Stimulated activated CD4-positive, alpha-beta T cell treated with anti-CD3 and anti-CD28 coated beads, Interleukin-1b, Interleukin-23, amount 100 ng/mL, for 1 hour (primary cell): Measurements from ENCODE around the gene COL17A1.

ENCODE experiments used
- DNase-seq, 2 donors: peaks; one replicate each; pipeline ENCODE4 v3.0.0-alpha.2; 2020; ENCODE audit warnings: low read depth in 2 of 2

Gene COL17A1

DNA sequence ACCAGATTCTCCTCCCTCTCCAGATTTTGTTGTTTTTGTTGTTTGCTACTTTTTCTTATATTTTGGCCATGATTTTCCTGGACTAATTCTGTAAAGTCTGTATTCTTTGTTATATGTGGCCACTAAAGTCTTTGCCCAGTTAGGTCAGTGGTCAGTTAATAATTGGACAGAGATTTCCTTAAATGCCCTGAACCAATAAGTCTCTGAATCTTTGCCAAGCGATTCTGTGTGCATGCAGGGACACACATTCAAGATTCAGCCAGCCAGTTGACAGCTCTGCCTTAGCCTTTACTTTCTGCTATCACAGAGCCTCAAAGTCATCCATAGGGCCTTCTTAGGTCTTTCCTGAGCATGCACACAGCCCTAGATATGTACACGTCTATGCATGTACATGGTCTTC, 11.0 kb upstream of the COL17A1 start:
- no peak for DNase-seq

DNA sequence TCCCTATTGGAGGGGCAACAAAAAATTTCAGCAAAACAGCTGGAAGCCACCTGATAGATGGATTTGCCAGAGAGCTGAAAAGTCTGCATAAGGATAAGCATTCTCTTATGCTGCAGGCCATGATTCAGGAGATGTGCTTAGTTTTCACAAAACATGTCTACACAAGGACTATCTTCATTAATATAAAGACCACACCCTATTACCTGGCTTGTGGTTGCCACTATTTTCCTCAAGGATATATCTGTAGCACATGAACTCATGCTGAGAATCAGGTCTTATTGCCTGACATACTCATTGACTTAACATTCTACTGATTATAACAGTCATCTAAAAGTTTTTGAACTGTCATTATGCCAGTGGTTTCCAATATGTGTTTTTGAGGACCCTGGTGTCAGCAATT, 7.1 kb upstream of the COL17A1 start:
- DNase-seq: no peak

DNA sequence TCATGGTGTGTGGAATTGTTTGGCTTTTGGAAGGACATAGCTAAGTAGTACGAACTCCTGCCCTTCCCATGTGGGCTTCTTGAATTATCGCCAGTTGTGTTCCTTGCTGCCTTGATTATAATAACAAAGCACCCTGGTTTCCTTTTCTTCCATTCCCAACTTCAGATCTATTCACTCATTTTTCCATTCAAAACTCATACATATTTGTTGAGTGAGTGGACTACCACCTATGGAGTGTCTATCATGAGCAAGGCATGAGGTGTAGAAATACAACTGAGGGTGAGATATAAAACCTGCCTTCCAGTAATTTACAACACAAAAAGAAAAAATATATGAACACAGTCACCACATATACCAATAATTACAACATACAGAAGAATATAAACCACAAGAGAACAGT, 4.9 kb upstream of the COL17A1 start:
- DNase-seq: no peak

DNA sequence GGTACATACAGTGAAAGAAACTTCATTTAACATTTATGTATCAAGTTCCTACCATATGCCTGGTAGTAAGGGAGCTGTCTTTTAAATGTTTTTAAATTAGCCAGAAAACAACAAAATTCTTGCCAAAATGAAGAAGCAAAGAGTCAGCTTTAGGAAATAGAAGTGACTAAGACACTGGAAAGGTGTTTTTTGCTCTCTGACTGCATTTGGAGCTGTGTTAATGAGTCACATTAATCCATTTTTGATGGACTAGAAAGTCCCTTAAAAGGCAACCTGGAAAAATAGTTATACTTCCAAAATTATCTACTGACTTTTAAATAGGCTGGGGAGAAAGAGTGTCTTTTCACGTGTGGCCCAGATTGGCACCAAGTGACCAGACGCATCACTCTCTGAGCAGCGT, 3.9 kb upstream of the COL17A1 start:
- DNase-seq: no peak

DNA sequence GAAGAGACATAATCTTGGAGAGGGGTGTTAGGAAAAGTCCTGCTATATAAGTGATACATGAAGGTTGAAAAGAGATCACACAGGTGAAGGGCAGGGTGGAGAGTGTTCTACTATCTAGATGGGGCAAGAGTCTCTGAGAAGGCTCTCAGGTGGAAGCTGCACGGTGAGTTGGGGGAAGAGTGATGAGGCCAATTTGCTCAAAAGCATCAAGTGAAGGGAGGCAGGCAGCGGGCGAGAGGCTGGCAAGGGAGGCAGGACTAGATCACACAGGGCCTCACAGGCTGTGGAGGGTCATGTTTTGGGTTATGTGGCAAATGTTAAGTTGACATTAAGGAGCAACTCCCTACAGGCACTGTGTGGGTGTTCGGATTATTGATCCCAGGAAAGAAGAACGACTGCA, 2.6 kb upstream of the COL17A1 start:
- DNase-seq: no peak

DNA sequence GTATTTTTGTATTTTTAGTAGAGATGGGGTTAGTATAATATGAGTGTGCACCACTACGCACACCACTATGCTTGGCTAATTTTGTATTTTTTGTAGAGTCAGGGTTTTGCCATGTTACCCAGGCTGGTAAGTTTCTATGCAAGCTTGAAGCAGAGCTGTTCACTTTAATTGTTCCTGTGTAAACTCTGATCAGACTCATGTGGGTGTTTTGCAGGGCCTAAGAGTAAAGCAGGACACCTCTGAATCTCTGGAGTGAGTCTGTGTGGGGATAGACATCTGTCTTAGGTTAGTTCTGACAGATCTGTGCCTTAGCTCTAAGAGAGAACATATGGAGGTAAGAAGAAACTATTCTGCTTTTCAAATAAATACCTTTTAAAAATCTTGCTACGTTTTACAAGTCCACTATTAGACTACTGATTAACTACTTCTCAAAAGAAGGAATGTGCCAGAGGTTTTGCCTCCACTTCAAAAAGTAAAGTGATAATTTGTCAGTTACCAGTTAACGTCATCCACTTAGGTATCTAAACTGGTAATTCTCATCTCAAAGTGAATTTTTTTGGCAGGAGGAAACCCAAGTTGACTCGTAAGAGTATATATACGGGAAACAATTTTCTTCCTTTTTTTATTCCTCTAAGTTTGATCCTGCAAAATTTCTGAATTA, 1.1 kb downstream of the COL17A1 start:
- DNase-seq: no peak

DNA sequence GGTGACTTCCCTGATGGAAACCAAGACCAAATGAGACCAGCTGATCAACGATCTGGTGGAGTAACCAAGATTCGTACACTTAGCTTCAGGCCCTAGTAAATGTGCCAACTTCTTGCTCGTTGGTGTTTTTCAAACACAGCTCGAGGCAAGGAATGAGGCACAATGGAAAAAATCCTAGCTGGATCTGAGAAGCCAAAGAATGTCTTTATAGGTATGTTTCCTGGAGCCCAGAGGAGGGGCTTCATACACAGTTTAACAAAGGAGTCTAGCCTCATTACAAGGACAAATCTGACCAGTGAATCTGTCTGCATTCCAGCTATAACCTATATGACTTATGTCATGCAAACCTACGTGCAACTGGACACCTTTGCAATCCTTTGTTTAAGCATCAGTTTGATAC, 3.7 kb downstream of the COL17A1 start:
- no peak for DNase-seq

DNA sequence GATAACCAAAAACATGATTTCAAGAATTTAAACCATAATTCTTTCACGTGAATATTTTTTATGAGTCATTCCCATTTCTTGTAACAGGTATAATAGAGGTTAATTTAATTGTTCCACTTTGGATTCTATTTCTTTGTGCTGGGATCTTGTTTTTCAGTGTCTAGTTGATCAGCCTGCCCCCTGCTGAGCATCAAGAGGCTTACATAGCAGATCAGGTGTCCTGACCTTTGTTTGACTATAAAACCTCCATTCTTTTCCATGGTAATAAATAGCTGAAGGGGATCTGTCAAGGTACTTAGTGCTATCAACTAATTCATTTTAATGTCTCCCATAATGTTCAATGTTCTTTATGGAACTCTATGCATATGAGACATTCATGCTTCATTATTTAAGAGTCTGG, 4.9 kb downstream of the COL17A1 start:
- no peak for DNase-seq

DNA sequence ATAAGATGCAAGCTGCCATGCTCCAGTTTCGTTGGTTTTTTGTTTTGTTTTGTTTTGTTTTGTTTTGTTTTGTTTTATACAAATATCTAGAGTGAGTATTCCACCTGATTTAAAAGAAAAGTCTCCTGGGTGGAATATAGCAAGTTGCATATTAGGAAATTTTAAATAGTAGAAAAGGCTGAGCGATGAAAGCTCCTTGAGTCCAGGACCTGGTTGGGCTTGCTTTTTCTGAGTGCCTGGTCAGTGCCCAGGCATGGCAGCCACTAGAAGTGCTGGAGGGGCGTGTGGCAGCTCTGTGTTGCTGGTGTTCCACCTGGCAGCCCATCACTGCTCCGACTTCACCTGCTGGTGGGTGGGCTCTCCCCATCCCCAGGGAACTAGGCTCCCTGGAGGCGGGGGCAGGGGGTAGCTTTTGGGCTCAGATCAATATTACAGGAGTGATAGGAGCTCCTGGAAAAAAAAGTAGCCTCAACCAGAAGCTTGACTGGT, 8.0 kb downstream of the COL17A1 start:
- no peak for DNase-seq

DNA sequence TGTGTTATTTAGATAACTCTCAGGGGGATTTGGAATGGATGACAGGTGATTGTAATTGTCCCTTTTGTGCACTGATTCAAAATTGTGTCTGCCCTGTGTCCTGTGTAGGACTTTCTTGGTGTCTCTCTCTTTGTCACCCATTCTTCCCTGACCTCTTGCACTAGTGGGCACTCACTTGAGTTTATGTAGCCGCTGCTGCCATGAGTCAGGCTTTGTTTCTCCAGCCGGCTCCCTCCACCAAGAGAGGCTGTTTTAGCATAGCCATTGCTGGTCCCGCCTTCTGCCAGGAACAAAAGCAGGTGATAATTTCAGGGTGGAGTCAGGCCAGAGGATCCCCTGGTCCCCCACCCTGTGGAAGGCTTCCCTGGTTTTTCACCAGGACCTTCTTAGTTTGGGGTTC, 8.4 kb downstream of the COL17A1 start:
- DNase-seq: no peak

DNA sequence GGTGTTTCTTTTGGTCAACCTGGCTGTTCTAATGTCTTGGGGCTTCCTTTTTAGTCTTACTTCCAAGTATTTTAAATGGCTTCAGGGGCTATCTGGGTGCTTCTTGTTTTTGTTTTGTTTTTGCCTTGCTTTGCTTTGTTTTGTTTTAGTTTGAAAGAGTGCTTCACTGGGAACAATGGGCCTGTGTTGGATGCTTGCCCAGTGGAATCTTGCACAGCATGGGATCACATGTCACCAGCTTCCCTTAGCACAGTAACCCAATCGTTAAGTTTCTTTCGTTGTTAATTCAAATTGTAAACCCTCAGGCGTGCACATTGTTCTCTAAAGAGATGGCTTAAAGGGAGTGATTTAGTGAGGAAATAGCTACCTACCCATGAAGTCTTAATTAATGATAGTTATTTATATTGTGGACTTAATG, 8.9 kb downstream of the COL17A1 start:
- DNase-seq: no peak

DNA sequence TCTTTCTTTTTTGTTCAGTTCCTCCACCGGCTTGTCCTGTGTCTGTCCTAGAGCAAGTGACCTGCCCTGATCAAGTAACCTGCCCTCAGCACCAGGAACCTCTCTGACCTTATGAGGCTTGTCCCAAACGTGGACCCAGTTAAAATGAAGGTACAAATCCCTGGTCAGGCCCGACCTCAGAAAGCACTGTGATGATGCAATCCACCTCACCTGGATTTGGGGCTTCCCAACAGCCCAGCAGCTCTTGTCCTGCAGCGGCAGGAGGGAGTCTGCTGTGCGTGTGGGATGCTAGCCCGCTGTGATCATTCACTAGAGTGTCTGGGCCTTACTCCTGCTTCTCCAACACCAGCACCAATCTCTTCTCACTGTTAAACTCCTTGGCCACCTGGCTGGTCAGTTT, 11.2 kb downstream of the COL17A1 start:
- no peak for DNase-seq

DNA sequence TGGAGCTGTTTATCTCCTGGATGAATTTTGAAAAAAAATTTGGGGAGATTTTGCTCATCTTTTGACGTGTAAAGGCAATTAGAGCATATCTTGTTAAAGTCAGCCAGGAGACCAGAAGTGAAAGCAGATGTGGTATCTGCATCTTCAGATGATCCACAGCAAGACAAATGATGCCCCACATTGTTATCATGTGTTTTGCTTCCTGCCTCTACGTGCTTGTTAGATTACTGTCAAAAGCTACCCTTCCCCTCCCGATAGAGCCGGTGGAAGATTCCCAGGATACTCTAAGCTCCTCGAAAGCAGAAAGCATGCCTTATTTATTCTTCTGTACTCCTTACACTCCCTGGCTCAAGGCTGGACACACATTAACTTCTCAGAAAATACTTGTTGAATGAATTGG, 12.9 kb downstream of the COL17A1 start:
- no peak for DNase-seq

DNA sequence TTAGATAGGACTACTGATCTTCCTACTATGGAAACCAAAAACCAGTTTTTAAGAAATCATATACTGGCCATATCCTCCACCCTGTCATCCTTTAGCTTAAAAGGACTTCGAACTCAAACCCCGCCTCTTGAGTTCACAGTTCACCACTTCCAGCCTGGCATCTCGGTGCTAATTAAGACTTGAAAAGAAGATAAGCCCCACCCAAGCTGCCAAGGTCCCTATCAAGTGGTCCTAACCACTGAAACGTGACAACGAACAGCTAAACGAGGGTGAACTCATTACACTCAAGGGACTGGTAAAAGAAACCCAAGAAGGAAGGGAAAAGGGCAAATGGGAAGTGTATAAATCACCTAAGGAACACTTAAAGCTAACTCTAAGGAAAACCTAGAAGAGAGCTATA, 16.1 kb downstream of the COL17A1 start:
- no peak for DNase-seq

DNA sequence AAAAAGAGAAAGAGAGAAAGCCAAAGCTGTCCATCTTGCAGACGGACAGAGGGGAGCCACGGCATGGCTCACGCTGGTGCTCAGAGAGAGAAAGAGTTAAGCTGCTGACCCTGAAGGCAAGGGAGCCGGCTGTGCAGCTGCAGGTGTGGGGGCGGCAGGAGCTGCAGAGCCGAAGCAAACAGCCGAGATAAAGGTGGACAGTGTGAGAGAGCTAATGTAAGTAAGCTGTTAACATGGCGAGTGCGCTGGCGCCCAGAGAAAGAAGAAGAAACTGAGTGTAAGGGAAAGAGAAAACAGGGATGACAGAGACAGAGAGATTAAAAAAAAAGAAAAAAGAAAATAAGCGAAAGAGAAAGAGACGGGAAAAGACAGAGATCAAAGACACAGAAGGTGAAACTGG, 18.2 kb downstream of the COL17A1 start:
- DNase-seq: no peak

DNA sequence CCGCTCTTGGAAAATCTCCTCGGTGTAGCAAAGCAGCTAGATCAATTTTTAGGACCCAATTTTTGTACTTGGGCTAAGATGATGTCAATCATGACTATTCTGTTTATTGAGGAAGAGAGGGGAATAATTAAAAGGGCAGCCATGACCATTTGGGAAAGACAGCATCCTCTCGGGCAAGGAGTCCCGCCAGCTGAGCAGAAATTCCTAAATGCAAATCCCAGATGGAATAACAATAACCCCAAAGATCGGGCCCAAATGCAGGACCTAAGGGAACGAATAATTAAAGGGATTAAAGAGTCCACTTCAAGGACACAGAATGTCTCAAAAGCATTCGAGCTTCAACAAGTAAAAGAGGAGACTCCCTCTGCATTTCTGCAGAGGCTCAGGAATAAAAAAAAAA, 18.7 kb downstream of the COL17A1 start:
- DNase-seq: no peak

DNA sequence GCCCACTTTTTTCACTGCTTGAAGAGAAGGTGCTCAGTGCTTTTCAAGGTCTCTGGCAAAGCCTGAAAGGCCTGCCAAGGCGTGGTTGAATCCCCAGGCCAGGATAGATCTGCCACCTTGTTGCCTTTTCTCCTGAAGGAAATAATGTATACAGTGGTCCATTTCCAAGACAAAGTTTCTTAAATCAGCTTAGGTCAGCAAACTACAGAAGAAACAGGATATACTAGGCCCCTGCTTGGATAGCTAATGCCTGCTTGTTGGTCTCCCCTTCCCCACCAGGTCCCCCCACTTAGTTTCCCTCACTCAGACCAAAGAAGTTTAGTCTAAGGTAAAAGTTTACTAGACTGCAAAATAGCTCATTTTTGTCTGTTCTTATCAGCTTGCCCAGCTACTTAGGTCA, 19.9 kb downstream of the COL17A1 start:
- no peak for DNase-seq

DNA sequence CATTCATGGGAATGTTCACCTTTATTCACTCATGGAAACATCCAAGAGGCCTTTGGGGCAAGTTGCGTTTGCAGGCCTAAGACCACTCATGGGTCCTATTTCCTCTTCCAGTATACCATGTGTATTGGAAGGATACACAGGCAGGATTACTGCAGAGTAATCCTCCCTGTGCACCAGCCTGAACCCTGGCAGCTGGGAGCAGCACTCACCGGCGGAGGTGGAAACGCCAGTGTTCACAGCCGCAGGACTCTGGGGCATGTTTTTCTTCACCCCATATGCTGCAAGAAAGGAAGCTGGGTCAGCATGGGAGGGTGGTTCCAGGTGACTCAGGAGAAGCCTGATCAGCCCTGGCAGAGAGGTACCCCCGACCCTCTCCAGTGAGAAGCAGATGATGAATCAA, 24.5 kb downstream of the COL17A1 start:
- no peak for DNase-seq

DNA sequence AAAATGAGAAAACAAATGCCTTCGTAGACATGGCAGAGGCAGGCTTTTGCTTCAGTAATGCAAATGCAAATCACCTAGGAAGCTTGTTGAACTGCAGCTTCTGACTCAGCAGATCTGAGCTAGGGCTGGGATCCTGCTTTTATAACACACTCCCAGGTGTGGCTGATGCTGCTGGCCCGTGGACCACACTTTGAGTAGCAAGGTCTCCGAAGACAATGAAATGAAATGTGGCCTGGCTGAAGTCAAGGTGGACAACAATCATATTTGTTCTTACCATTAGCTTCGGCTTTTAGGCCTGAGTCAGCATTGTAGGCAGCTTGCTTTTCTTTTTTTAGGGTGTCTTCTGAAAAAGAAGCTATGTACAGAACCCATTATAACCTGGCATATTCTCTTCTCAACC, 26.3 kb downstream of the COL17A1 start:
- DNase-seq: no peak

DNA sequence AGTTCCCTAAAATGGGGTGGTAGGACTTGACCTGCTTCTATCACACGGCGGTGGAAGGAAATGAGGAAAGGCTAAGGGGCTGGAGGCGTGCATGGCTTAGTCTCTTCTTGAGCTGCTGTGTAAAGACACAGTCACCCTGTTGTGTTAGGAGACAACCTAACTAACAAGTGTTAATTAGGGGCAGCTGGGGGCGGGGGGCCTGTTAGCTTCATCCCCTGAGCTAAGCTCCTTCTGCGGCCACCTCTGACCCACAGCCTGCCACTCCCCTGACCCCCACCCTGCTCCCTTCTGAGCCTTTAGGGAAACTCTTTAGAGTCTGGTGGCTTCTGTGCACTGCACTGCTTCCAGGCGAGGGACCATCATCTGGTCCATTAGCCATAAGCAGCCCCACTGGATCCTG, 28.0 kb downstream of the COL17A1 start:
- DNase-seq: no peak

DNA sequence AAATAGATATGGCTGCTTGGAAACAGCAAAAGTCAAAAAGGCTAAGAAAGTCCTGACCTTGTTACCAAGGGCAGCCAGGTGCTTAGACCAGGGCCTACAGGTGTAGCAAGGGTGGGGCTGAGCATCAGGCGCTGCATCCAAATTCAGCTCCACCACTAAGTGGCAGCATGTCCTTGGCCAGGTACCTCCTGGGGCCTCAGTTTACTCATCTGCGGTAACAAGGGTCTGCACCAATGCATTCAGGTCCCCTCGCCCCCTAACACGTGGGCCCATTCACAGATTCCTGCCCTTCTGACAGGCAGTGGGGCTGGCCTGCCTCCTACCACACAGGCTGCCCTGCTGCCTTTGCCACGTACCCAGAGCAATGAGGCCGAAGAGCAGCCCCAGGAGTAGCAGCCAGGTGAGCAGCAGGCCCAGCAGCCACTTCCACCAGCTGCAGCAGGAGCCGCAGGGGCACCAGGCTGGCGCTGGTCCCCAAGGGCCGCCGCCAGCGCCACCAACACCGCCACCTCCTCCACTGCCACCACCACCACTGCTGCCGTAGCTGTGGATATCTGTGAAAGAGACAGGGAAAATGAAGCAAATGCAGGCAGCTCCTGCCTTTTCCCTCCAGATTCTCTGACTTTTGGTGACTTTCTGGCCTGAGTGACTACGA, 28.9 kb downstream of the COL17A1 start:
- DNase-seq: no peak

DNA sequence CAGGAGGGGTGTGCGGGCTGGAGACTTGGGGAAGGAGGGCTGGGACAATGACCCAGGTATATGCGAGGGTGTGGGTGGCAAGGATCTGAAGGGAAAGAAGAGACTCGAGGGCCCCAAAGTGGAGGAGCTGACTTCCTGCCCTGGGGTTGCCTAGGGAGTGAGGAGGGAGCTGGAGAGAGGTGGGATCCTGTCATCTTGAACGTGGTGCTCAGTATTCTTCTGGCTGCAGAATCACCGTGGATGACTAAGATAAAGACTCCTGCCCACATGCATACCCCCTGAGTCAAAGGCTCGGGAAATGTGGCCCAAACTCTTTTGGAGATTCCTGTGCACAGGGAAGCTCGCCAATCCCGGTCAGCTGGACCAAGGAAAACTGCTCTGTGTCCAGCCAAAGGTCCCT, 31.2 kb downstream of the COL17A1 start:
- DNase-seq: no peak

DNA sequence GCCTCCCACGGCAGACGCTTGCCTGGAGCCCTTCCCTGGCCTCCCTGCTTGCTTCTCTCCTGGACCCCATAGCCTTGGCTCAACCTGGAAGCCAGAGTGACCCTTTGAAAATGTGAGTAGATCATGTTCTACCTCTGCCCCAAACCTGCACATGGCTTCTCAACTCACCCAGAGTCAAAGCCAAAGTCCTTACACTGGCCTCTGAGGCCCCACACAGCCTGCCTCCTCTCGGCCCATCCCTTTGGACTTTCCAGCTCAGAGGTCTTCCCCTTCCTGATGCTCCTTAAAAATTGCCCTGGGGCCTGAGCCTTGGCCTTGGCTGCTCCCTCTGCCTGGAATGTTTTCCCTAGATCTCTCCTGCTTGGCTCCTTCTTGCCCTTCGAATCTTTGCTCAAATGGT, 32.5 kb downstream of the COL17A1 start:
- DNase-seq: no peak

DNA sequence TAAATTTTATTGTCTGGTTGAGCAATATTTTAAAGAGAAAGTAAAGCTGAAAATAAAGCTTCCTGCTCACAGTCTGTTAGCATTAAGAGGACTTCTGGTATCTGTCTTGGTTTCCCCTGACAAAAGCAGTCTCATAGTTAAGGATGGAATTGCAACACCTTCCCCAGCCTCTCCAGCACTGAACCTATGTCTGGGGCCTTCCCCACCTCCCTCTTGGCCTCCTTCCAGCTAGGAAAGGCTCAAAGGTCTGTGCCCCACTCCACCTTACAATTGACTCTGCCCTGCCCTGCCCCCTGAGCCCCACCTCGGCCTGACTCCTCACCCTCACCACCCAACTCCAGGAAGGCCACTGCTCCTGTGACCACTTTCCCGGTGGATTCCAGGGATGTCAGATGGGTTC, 33.2 kb downstream of the COL17A1 start:
- DNase-seq: no peak
